HepG2 (cell line): Measurements from ENCODE around the gene KNL1. TPM values are rescaled to one million over a fixed set of nuclear protein-coding genes. Genes with fewer than 3 reads are reported as not detected.
A peak's percentile ranks its signal among the peaks of the same experiment; 100 is the strongest.

Experiments
- EED ChIP-seq: sonication (generic); formaldehyde crosslinking; IDR thresholded peaks from 2 replicates; pipeline ENCODE4 v1.5.0; 2020; ENCODE audit warnings: mild to moderate bottlenecking, missing genetic modification reagents
- GATAD1 ChIP-seq: IDR thresholded peaks from 2 replicates; pipeline ENCODE4 v1.6.1; 2016; ENCODE audit warnings: missing genetic modification reagents, missing compliant biosample characterization
- HOXA5 ChIP-seq: sonication (generic); formaldehyde crosslinking; IDR thresholded peaks from 2 replicates; pipeline ENCODE4 v1.4.0; 2020; ENCODE audit warnings: missing genetic modification reagents
- MAFK ChIP-seq, 2 experiments: IDR thresholded peaks in 1 of 2; conservative IDR thresholded peaks in 1 of 2; 2 replicates each; pipeline ENCODE4 v1.6.1; 2011; ENCODE audit warnings: improper control_type of control experiment in 2 of 2, low read length in 2 of 2
- MBD4 ChIP-seq: IDR thresholded peaks from 2 replicates; pipeline ENCODE4 v1.6.1; 2012; ENCODE audit warnings: low read length, inconsistent platforms, borderline replicate concordance
- NCOA1 ChIP-seq: sonication (generic); formaldehyde crosslinking; IDR thresholded peaks from 2 replicates; pipeline ENCODE4 v1.9.0; 2021; ENCODE audit warnings: missing genetic modification reagents
- RAD21 ChIP-seq: fragments of 450-650 bp; formaldehyde crosslinking; IDR thresholded peaks from 2 replicates; pipeline ENCODE4 v1.5.0; 2020; ENCODE audit warnings: mild to moderate bottlenecking
- SRSF9 ChIP-seq: fragments of 200-400 bp; formaldehyde crosslinking; IDR thresholded peaks from 2 replicates; pipeline ENCODE4 v1.6.1; 2018; ENCODE audit warnings: borderline replicate concordance, mild to moderate bottlenecking, low read depth, low read length; ENCODE audit not compliant: insufficient read depth, poor library complexity, severe bottlenecking
- TBL1XR1 ChIP-seq: fragments of 150-350 bp; IDR thresholded peaks from 2 replicates; pipeline ENCODE4 v1.6.1; 2014; ENCODE audit warnings: borderline replicate concordance, low read length; ENCODE audit not compliant: partially characterized antibody
- ZNF256 ChIP-seq: sonication (generic); formaldehyde crosslinking; conservative IDR thresholded peaks from 2 replicates; pipeline ENCODE4 v1.4.0; 2020; ENCODE audit warnings: missing genetic modification reagents
- ZNF616 ChIP-seq: sonication (generic); formaldehyde crosslinking; IDR thresholded peaks from 2 replicates; pipeline ENCODE4 v1.5.0; 2020; ENCODE audit warnings: low read depth, mild to moderate bottlenecking, missing genetic modification reagents
- ZNF737 ChIP-seq: sonication (generic); formaldehyde crosslinking; IDR thresholded peaks from 2 replicates; pipeline ENCODE4 v1.5.0; 2020; ENCODE audit warnings: missing genetic modification reagents, mild to moderate bottlenecking, borderline replicate concordance
- ZNF878 ChIP-seq: sonication (generic); formaldehyde crosslinking; IDR thresholded peaks from 2 replicates; pipeline ENCODE4 v1.8.1; 2023; ENCODE audit warnings: mild to moderate bottlenecking, missing genetic modification reagents, moderate library complexity
- polyA plus RNA-seq, 8 experiments: library from polyadenylated mRNA; depleted of rRNA in 3 of 8; stranded (reverse) in 7 of 8; unstranded in 1 of 8; fragments of >200 nt; fragmentation: Illumina TruSeq in 4 of 8; extraction: Trizol in 4 of 8; gene quantifications; 2 replicates each; pipeline versions ENCODE4 v1.2.1 to v1.2.3, GENCODE V29; 2011 to 2016; ENCODE audit warnings: low read depth in 4 of 8, missing spikeins in 1 of 8, mixed read lengths in 1 of 8; ENCODE audit not compliant: insufficient read depth in 1 of 8
- total RNA-seq, 5 experiments: library from RNA; depleted of rRNA; stranded (reverse); fragments of >200 nt; fragmentation: Illumina TruSeq; extraction: Trizol; gene quantifications; 2 replicates each; pipeline ENCODE4 v1.2.3, GENCODE V29; 2016; ENCODE audit warnings: low read depth in 1 of 5
- TF ChIP-seq, protein P1 (sequence below): sonication (generic); formaldehyde crosslinking; IDR thresholded peaks from 2 replicates; pipeline ENCODE4 v1.4.0; 2020; ENCODE audit warnings: missing genetic modification reagents
- TF ChIP-seq, protein P2 (sequence below): sonication (generic); formaldehyde crosslinking; conservative IDR thresholded peaks from 2 replicates; pipeline ENCODE4 v1.8.0; 2022; ENCODE audit warnings: mild to moderate bottlenecking, moderate library complexity, missing genetic modification reagents
- TF ChIP-seq, protein P3 (sequence below): sonication (generic); formaldehyde crosslinking; IDR thresholded peaks from 2 replicates; pipeline ENCODE4 v1.4.0; 2020; ENCODE audit warnings: missing genetic modification reagents
- TF ChIP-seq, protein P4 (sequence below): conservative IDR thresholded peaks from 2 replicates; pipeline ENCODE4 v1.6.1; 2018; ENCODE audit warnings: missing genetic modification reagents
- TF ChIP-seq, protein P5 (sequence below): IDR thresholded peaks from 2 replicates; pipeline ENCODE4 v1.6.1; 2016; ENCODE audit warnings: low read depth, borderline replicate concordance
- TF ChIP-seq, protein P6 (sequence below): sonication (generic); IDR thresholded peaks from 2 replicates; pipeline ENCODE4 v1.6.1; 2016; ENCODE audit warnings: low read depth, borderline replicate concordance
- TF ChIP-seq, protein P7 (sequence below): sonication (generic); formaldehyde crosslinking; IDR thresholded peaks from 2 replicates; pipeline ENCODE4 v1.8.1; 2023; ENCODE audit warnings: mild to moderate bottlenecking, inconsistent platforms, moderate library complexity, missing genetic modification reagents, borderline replicate concordance

Gene KNL1
- total and polyA plus RNA-seq, 2 of the 13 experiments (the other 11 are each of a cell fraction or from before 2014, with no cell fraction given), result 8.0 to 21.4 TPM

DNA sequence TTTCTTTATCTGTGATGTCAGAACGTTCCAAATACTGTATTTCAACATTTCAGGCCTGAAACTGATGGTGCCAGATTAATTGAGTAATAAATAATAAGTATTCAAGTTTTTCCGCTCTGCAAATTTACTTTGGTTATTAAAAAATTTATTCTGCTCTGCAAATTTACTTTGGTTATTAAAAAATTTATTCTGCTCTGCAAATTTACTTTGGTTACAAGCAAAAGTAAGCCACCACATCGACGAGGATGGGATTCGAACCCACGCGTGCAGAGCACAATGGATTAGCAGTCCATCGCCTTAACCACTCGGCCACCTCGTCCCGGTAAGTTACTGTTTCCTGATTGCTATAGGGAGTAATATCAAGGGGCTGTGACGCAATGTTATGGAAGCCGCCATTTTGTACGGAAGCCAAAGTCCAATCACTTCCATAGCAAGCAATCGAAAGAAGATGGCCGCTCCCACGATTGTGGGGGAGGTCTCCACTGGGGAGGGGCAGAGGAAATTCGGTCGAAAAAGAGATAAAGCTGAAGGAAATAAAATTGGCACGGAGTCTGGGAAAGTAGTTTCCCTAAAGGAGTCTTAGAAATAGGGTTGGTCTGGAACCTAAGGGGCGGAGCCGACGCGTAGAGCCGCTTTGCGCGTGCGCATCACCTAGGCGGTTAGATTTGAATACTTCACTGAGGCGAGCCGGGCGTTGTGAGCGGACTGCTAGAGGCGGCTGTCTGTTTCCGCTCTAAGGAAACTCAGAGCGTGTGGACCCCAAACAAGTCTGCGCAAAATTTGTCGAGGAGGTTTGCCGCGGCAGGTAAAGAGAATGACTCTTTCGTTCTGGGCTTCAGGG is at the start of gene KNL1 (continued):
- TF ChIP-seq, protein P1, sequence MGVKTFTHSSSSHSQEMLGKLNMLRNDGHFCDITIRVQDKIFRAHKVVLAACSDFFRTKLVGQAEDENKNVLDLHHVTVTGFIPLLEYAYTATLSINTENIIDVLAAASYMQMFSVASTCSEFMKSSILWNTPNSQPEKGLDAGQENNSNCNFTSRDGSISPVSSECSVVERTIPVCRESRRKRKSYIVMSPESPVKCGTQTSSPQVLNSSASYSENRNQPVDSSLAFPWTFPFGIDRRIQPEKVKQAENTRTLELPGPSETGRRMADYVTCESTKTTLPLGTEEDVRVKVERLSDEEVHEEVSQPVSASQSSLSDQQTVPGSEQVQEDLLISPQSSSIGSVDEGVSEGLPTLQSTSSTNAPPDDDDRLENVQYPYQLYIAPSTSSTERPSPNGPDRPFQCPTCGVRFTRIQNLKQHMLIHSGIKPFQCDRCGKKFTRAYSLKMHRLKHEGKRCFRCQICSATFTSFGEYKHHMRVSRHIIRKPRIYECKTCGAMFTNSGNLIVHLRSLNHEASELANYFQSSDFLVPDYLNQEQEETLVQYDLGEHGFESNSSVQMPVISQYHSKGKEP (CRISPR knock-in tag), result 0 out of 2 replicates have a peak, but pooled peaks have one; percentile 50
- TF ChIP-seq, protein P2, sequence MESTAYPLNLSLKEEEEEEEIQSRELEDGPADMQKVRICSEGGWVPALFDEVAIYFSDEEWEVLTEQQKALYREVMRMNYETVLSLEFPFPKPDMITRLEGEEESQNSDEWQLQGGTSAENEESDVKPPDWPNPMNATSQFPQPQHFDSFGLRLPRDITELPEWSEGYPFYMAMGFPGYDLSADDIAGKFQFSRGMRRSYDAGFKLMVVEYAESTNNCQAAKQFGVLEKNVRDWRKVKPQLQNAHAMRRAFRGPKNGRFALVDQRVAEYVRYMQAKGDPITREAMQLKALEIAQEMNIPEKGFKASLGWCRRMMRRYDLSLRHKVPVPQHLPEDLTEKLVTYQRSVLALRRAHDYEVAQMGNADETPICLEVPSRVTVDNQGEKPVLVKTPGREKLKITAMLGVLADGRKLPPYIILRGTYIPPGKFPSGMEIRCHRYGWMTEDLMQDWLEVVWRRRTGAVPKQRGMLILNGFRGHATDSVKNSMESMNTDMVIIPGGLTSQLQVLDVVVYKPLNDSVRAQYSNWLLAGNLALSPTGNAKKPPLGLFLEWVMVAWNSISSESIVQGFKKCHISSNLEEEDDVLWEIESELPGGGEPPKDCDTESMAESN, result peak; percentile 72
- TF ChIP-seq, protein P3, sequence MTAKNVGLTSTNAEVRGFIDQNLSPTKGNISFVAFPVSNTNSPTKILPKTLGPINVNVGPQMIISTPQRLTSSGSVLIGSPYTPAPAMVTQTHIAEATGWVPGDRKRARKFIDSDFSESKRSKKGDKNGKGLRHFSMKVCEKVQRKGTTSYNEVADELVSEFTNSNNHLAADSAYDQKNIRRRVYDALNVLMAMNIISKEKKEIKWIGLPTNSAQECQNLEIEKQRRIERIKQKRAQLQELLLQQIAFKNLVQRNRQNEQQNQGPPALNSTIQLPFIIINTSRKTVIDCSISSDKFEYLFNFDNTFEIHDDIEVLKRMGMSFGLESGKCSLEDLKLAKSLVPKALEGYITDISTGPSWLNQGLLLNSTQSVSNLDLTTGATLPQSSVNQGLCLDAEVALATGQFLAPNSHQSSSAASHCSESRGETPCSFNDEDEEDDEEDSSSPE (CRISPR knock-in tag), result peak; percentile 98
- TF ChIP-seq, protein P4, sequence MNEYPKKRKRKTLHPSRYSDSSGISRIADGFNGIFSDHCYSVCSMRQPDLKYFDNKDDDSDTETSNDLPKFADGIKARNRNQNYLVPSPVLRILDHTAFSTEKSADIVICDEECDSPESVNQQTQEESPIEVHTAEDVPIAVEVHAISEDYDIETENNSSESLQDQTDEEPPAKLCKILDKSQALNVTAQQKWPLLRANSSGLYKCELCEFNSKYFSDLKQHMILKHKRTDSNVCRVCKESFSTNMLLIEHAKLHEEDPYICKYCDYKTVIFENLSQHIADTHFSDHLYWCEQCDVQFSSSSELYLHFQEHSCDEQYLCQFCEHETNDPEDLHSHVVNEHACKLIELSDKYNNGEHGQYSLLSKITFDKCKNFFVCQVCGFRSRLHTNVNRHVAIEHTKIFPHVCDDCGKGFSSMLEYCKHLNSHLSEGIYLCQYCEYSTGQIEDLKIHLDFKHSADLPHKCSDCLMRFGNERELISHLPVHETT (CRISPR knock-in tag), result peak; percentile 48; the same call in 1 of the 2 replicates
- TF ChIP-seq TBL1XR1 (peak; percentile 33), GATAD1 (CRISPR knock-in tag) (peak; percentile 75), ZNF616 (CRISPR knock-in tag) (no peak), HOXA5 (CRISPR knock-in tag) (no peak; the same call in none of the 2 replicates), NCOA1 (no peak), ZNF878 (CRISPR knock-in tag) (peak; percentile 85), MAFK (conservative IDR thresholded peaks at IDR 0.05 in 1 of 2, IDR thresholded peaks at IDR 0.05 in 1 of 2; ENCODE audit: low read length in 2 of 2) (no peak), ZNF737 (CRISPR knock-in tag) (no peak), RAD21 (CRISPR knock-in tag) (no peak), EED (CRISPR knock-in tag) (no peak), SRSF9 (no peak), MBD4 (no peak), ZNF256 (peak; percentile 88)
- TF ChIP-seq, protein P5, sequence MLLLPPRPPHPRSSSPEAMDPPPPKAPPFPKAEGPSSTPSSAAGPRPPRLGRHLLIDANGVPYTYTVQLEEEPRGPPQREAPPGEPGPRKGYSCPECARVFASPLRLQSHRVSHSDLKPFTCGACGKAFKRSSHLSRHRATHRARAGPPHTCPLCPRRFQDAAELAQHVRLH, result peak; percentile 65; the same call in 1 of the 2 replicates
- TF ChIP-seq, protein P6, sequence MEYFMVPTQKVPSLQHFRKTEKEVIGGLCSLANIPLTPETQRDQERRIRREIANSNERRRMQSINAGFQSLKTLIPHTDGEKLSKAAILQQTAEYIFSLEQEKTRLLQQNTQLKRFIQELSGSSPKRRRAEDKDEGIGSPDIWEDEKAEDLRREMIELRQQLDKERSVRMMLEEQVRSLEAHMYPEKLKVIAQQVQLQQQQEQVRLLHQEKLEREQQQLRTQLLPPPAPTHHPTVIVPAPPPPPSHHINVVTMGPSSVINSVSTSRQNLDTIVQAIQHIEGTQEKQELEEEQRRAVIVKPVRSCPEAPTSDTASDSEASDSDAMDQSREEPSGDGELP, result 0 out of 2 replicates have a peak, but pooled peaks have one; percentile 5
- TF ChIP-seq, protein P7, sequence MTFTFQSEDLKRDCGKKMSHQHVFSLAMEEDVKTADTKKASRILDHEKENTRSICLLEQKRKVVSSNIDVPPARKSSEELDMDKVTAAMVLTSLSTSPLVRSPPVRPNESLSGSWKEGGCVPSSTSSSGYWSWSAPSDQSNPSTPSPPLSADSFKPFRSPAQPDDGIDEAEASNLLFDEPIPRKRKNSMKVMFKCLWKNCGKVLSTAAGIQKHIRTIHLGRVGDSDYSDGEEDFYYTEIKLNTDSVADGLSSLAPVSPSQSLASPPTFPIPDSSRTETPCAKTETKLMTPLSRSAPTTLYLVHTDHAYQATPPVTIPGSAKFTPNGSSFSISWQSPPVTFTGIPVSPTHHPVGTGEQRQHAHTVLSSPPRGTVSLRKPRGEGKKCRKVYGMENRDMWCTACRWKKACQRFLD (CRISPR knock-in tag), result peak; percentile 55; the same call in 1 of the 2 replicates
